Gastroesophageal sphincter (tissue), 2 donors: ENCODE results near the gene PDLIM7.

Experiments
- EP300 ChIP-seq: sonication (generic); formaldehyde crosslinking; IDR thresholded peaks from one replicate; pipeline ENCODE4 v1.6.1; 2017; ENCODE audit warnings: antibody characterized with exemption, mild to moderate bottlenecking
- POLR2AphosphoS5 ChIP-seq: sonication (generic); formaldehyde crosslinking; IDR thresholded peaks from one replicate; pipeline ENCODE4 v1.6.1; 2017; ENCODE audit warnings: antibody characterized with exemption

DNA sequence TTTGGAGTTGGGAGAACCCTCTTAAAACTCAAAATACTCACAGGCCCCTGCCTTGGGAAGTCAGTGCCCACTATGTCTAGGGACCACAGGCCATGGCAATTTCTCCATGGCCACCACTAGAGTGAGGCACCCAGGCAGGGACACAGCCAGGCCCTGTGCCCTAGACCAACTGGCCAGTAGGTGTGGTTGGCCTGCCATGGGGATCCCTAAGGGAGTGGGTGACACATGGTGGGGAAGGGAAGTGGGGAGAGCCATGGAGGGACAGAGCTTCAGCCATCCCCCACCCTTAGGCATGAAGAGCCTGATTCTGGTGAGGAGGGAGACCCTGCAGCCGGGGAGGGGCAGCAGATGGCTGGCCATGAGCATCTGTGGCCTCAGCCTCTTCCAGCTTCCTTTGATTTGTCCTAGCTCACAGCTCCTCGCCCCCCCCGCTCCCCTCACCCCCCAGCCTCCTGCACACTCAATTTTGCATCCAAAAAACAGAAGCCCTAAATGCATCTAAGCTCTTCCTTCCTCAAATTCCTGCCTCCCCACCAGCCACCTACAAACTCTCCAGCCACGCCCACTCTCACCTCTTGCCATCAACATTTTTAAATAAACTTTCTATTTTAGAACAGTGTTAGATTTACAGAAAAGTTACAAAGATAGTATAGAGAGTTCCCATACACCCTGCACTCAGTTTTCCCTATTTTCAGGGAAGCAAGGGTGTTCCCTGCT is 22.4 kb downstream of the PDLIM7 start:
- TF ChIP-seq EP300 = no peak
- no peak for TF ChIP-seq POLR2AphosphoS5
